Endothelial cell of umbilical vein (primary cell): ENCODE results near the gene CLSTN2. TPM values are rescaled to one million over a fixed set of nuclear protein-coding genes. Genes with fewer than 3 reads are reported as not detected.

Experiments used
- BruUV-seq: library from RNA; stranded (reverse); fragments of 400-500 nt; replicated peaks from 2 replicates; lab custom pipeline; 2021; lab: Mats Ljungman, UMichigan
- CTCF ChIA-PET: fragments of 300-600, 350-600 bp; sonication (Branson Sonifier 250); formaldehyde crosslinking; loops from one replicate; lab custom pipeline; 2021; ENCODE audit warnings: antibody characterized with exemption, inconsistent platforms; lab: Charles Lee
- POLR2A ChIA-PET: fragments of 300-600, 350-600 bp; sonication (Branson Sonifier 250); formaldehyde crosslinking; loops from one replicate; lab custom pipeline; 2021; ENCODE audit warnings: antibody characterized with exemption, inconsistent platforms; lab: Charles Lee
- DNase-seq: peaks from one replicate; pipeline ENCODE4 v3.0.0-alpha.2; 2011; ENCODE audit warnings: low read depth, low spot score
- FAIRE-seq: peaks from 2 replicates; lab custom pipeline; 2011; peaks lifted over from hg19 to GRCh38; lab: Jason Lieb, UNC
- H2AFZ ChIP-seq: 2 replicates; pipeline ENCODE4 v1.6.0; 2012; ENCODE audit warnings: low read depth, low read length, control low read depth, inconsistent platforms
- H3K27ac ChIP-seq: 2 replicates; pipeline ENCODE4 v1.5.1; 2011; ENCODE audit warnings: low read depth, mild to moderate bottlenecking, control low read depth, low read length, moderate library complexity; ENCODE audit not compliant: insufficient read depth
- H3K27me3 ChIP-seq, 2 experiments: 2 replicates each; pipeline versions ENCODE4 v1.6.0 to v1.6.1; 2011; ENCODE audit warnings: low read length in 2 of 2, mixed read lengths in 1 of 2; ENCODE audit not compliant: control insufficient read depth in 2 of 2, insufficient read depth in 2 of 2
- H3K36me3 ChIP-seq, 2 experiments: 2 replicates in 1 of 2; 3 replicates in 1 of 2; pipeline ENCODE4 v1.5.1; 2011; ENCODE audit warnings: low read length in 2 of 2, mild to moderate bottlenecking in 1 of 2, moderate library complexity in 1 of 2; ENCODE audit not compliant: control insufficient read depth in 2 of 2, insufficient read depth in 2 of 2; ENCODE audit errors: extremely low read depth in 1 of 2
- H3K4me1 ChIP-seq: 3 replicates; pipeline ENCODE4 v1.5.1; 2011; ENCODE audit warnings: mild to moderate bottlenecking, low read length; ENCODE audit not compliant: control insufficient read depth, insufficient read depth; ENCODE audit errors: extremely low read depth
- H3K4me2 ChIP-seq: 2 replicates; pipeline ENCODE4 v1.6.1; 2011; ENCODE audit warnings: low read length, control low read depth, mixed read lengths; ENCODE audit not compliant: insufficient read depth
- H3K4me3 ChIP-seq, 3 experiments: fragments of 200-600 bp in 1 of 3; sonication (generic), shearing (Covaris generic) in 1 of 3; replicated peaks in 1 of 3; 2 replicates each; pipeline ENCODE4 v1.5.1; 2011 to 2016; ENCODE audit warnings: control low read depth in 3 of 3, low read length in 3 of 3, mild to moderate bottlenecking in 2 of 3, inconsistent platforms in 1 of 3, low read depth in 1 of 3, moderate library complexity in 1 of 3; ENCODE audit not compliant: insufficient read depth in 1 of 3
- H3K79me2 ChIP-seq: 2 replicates; pipeline ENCODE4 v1.6.0; 2012; ENCODE audit warnings: low read length, inconsistent platforms; ENCODE audit not compliant: control insufficient read depth, insufficient read depth
- H3K9ac ChIP-seq: replicated peaks from 2 replicates; pipeline ENCODE3; 2011; ENCODE audit warnings: low read length, control low read depth; ENCODE audit not compliant: insufficient read depth; ENCODE audit errors: extremely low read depth
- H3K9me1 ChIP-seq: replicated peaks from 3 replicates; pipeline ENCODE4 v1.6.0; 2011; ENCODE audit warnings: mild to moderate bottlenecking, low read length; ENCODE audit not compliant: control insufficient read depth, insufficient read depth; ENCODE audit errors: extremely low read depth
- H3K9me3 ChIP-seq: replicated peaks from 2 replicates; pipeline ENCODE4 v1.5.1; 2012; ENCODE audit warnings: low read length, inconsistent platforms; ENCODE audit not compliant: control insufficient read depth, insufficient read depth
- H4K20me1 ChIP-seq: replicated peaks from 2 replicates; pipeline ENCODE3; 2011; ENCODE audit warnings: mild to moderate bottlenecking, low read length; ENCODE audit not compliant: control insufficient read depth, insufficient read depth; ENCODE audit errors: extremely low read depth
- CTCF ChIP-seq, 2 donors: IDR thresholded peaks; 1 replicate in 1 of 2; 2 replicates in 1 of 2; pipeline ENCODE4 v1.5.1; 2011; ENCODE audit warnings: low read length in 2 of 2, mild to moderate bottlenecking in 2 of 2, moderate library complexity in 2 of 2, control low read depth in 1 of 2, inconsistent platforms in 1 of 2, low read depth in 1 of 2; ENCODE audit not compliant: insufficient read depth in 1 of 2; ENCODE audit errors: extremely low read depth in 1 of 2
- EZH2 ChIP-seq: IDR thresholded peaks from 2 replicates; pipeline ENCODE4 v1.6.1; 2012; ENCODE audit warnings: borderline replicate concordance, low read depth, mild to moderate bottlenecking, moderate library complexity, low read length, inconsistent platforms; ENCODE audit not compliant: severe bottlenecking
- FOS ChIP-seq: IDR thresholded peaks from 2 replicates; pipeline ENCODE4 v1.6.1; 2011; ENCODE audit warnings: mild to moderate bottlenecking, low read length, moderate library complexity, borderline replicate concordance; ENCODE audit not compliant: insufficient read depth
- GATA2 ChIP-seq: IDR thresholded peaks from 2 replicates; pipeline ENCODE4 v1.7.0; 2011; ENCODE audit warnings: low read depth, mild to moderate bottlenecking, moderate library complexity, mixed read lengths, low read length; ENCODE audit not compliant: insufficient read length, insufficient read depth
- JUN ChIP-seq: IDR thresholded peaks from 2 replicates; pipeline ENCODE4 v1.6.1; 2011; ENCODE audit warnings: borderline replicate concordance, low read depth; ENCODE audit not compliant: insufficient read length, insufficient read depth
- MAX ChIP-seq: IDR thresholded peaks from 2 replicates; pipeline ENCODE4 v1.6.1; 2011; ENCODE audit not compliant: insufficient read depth, insufficient read length
- MYC ChIP-seq: IDR thresholded peaks from one replicate; pipeline ENCODE4 v1.6.1; 2011; ENCODE audit warnings: mild to moderate bottlenecking, low read depth, low read length
- POLR2A ChIP-seq: IDR thresholded peaks from 2 replicates; pipeline ENCODE4 v1.6.1; 2012; ENCODE audit warnings: low read depth, mild to moderate bottlenecking, control low read depth, low read length
- POLR2AphosphoS5 ChIP-seq: IDR thresholded peaks from 2 replicates; pipeline ENCODE4 v1.6.1; 2012; ENCODE audit warnings: low read depth, mild to moderate bottlenecking, control low read depth, low read length, moderate library complexity; ENCODE audit not compliant: insufficient read depth
- dilution Hi-C: fragments of 300-500 bp; cut with MboI; formaldehyde crosslinking; loops from one replicate; pipeline ENCODE4 v1.15.0; 2019; ENCODE audit warnings: low sequenced_read_pairs; ENCODE audit not compliant: extremely low pct_ligation_motif_present
- intact Hi-C: fragments of 100-400 bp; cut with micrococcal nuclease; formaldehyde crosslinking; loops from one replicate; pipeline ENCODE4 v1.10.0; 2022
- polyA plus RNA-seq, 4 experiments: library from polyadenylated mRNA; depleted of rRNA in 3 of 4; stranded (reverse) in 3 of 4; unstranded in 1 of 4; fragments of >200 nt; gene quantifications; 2 replicates each; pipeline versions ENCODE4 v1.2.1 to v1.2.3, GENCODE V29; 2011 to 2012; ENCODE audit warnings: missing spikeins in 1 of 4
- total RNA-seq: library from RNA; stranded (reverse); gene quantifications from 2 replicates; pipeline ENCODE4 v1.2.3, GENCODE V29; 2021

The CLSTN2 gene
- total and polyA plus RNA-seq, 2 donors (not counting 3 experiments of a cell fraction or from before 2014, with no cell fraction given), result 0.26 to 0.38 TPM

GRCh38 chr3:140258222-140258724 is 323.3 kb downstream of the CLSTN2 start:
- DNase-seq (peak; percentile 80), FAIRE-seq (peak; percentile 91)
- H3K27me3 ChIP-seq, result peaks cover 0 to 8% of the 10 kb centered on the region in 2 experiments
- H3K27ac ChIP-seq, result peak overlapping the region; percentile 29
- H2AFZ ChIP-seq, result no peak overlapping the region
- ChIA-PET CTCF (no interaction called here), POLR2A (no interaction called here)
- H3K79me2 ChIP-seq, result no peaks in the 10 kb centered on the region
- no peak overlapping the region for H3K4me3 ChIP-seq
- peaks cover 2% of the 10 kb centered on the region for H3K9me1 ChIP-seq
- TF ChIP-seq JUN (peak; percentile 66), GATA2 (peak; percentile 57), MAX (no peak), FOS (peak; percentile 52)
- no TSS peak for BruUV-seq
- no peak overlapping the region for H3K9ac ChIP-seq
- peaks cover 9% of the 10 kb centered on the region for H3K4me1 ChIP-seq
- H3K36me3 ChIP-seq, result no peaks in the 10 kb centered on the region
- intact Hi-C loops, result no loop called here
- dilution Hi-C loops, result no loop called here
- H3K4me2 ChIP-seq, result peak overlapping the region; percentile 57
- H4K20me1 ChIP-seq, result no peaks in the 10 kb centered on the region
- H3K9me3 ChIP-seq, result no peaks in the 10 kb centered on the region

GRCh38 chr3:140265302-140265701 is 330.3 kb downstream of the CLSTN2 start:
- Histone ChIP-seq H4K20me1 (no peaks in the 10 kb centered on the region), H3K9me1 (peaks cover 2% of the 10 kb centered on the region), H3K9ac (no peak overlapping the region), H3K4me1 (no peaks in the 10 kb centered on the region), H3K27ac (no peak overlapping the region), H3K79me2 (no peaks in the 10 kb centered on the region), H3K36me3 (no peaks in the 10 kb centered on the region), H2AFZ (no peak overlapping the region), H3K27me3 (peaks cover 0 to 4% of the 10 kb centered on the region in 2 experiments), H3K9me3 (no peaks in the 10 kb centered on the region), H3K4me2 (no peak overlapping the region), H3K4me3 (no peak overlapping the region)
- TF ChIP-seq JUN, result no peak
- no peak for TF ChIP-seq GATA2
- TF ChIP-seq POLR2A, result no peak
- no peak for TF ChIP-seq CTCF (IDR thresholded peaks at IDR 0.05; ENCODE audit: extremely low read depth in 1 of 2, insufficient read depth in 1 of 2, low read depth in 1 of 2, low read length in 2 of 2)
- no peak for TF ChIP-seq EZH2
- no peak for TF ChIP-seq MYC
- TF ChIP-seq FOS, result no peak
- no peak for TF ChIP-seq POLR2AphosphoS5
- intact Hi-C loops, result no loop called here
- dilution Hi-C loops, result no loop called here
- POLR2A ChIA-PET, result interaction anchor here (0.5 kb wide), 1 partner anchor 1738 kb away, joined by 4 read pairs; no protein-coding TSS in a partner anchor
- FAIRE-seq (no peak), DNase-seq (no peak)
- CTCF ChIA-PET, result no interaction called here
- no TSS peak for BruUV-seq
